ENCODE results near the gene ADK. TPM values are rescaled to one million over a fixed set of nuclear protein-coding genes. Genes with fewer than 3 reads are reported as not detected.

Gene ADK
- total and polyA plus RNA-seq, 4 experiments from 2014 or later: 33.7 to 66.6 (median 51.0) TPM

DNA sequence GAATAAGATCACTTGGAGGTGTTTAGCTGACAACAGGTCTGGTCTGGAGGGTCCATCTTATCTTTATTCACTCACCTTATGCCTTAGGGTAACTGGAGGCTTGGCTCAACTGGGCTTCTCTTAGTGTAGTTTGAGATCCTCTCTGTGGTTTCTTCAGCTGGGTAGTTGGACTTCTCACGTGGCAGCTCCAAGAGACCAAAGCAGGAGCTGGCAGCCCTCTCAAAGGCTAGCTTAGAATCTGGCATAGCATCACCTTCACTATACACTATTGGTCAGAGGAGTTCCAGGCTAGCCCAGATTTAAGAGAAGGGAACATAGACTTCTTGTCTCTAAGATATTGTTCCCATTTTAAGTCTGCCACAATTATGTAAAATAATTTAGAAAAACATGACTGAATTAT is 16.4 kb downstream of the ADK start:
- POLR2A ChIA-PET (ENCODE audit: partially characterized antibody): interaction anchor here (1.1 to 1.2 kb wide), 2 partner anchors 9 to 10 kb away, joined by 3 read pairs; no protein-coding TSS in a partner anchor
- no peak for DNase-seq
- Histone ChIP-seq H3K9me3 (ENCODE audit: control insufficient read depth in 1 of 2, low read length in 2 of 2) (no peaks in the 10 kb centered on the region), H3K36me3 (ENCODE audit: insufficient read depth, low read length) (no peaks in the 10 kb centered on the region), H3K4me1 (ENCODE audit: insufficient read depth, low read length) (no peaks in the 10 kb centered on the region), H3K27ac (ENCODE audit: low read depth, low read length) (no peak overlapping the region), H3K4me3 (ENCODE audit: low read length in 2 of 2) (no peak overlapping the region), H3K27me3 (ENCODE audit: insufficient read depth, low read length) (no peaks in the 10 kb centered on the region)
- CTCF ChIA-PET (ENCODE audit: partially characterized antibody): interaction anchor here (0.8 to 1.3 kb wide), 3 partner anchors 9 to 11 kb away, joined by 4 read pairs; no protein-coding TSS in a partner anchor
- peaks cover 0 to under 1% of the 10 kb centered on the region in 2 donors for H3K36me3 Mint-ChIP-seq
- H3K27me3 Mint-ChIP-seq: no peaks in the 10 kb centered on the region
- H3K9me3 Mint-ChIP-seq: no peaks in the 10 kb centered on the region
- peaks cover 0 to 5% (median 2%) of the 10 kb centered on the region in 4 donors for H3K4me1 Mint-ChIP-seq
- no peak overlapping the region for H3K4me3 Mint-ChIP-seq
- no peak overlapping the region for H3K27ac Mint-ChIP-seq
- intact Hi-C loops (cut with micrococcal nuclease): no loop called here

DNA sequence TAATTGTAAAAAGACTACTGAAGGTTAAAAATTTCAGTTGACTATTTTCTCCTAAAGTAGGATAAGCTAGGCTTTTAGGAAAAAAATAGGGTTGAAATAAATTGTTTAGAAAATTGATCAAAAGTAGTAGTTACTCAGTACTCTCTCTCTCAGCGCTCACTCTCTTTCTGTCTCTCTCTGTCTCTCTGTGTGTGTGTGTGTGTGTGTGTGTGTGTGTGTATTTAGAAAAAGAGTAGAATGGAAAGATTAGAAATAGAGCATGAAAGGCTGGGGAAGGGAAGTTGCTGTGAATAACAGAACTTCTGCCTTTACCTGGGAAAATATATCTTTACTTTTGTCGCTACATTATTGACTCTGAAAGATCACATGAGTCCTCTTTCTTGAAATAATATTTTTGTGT is 20.6 kb downstream of the ADK start:
- Histone ChIP-seq H3K27me3 (ENCODE audit: insufficient read depth, low read length) (no peaks in the 10 kb centered on the region), H3K9me3 (ENCODE audit: control insufficient read depth in 1 of 2, low read length in 2 of 2) (no peaks in the 10 kb centered on the region), H3K4me3 (ENCODE audit: low read length in 2 of 2) (no peak overlapping the region), H3K27ac (ENCODE audit: low read depth, low read length) (no peak overlapping the region), H3K4me1 (ENCODE audit: insufficient read depth, low read length) (peaks cover 9% of the 10 kb centered on the region), H3K36me3 (ENCODE audit: insufficient read depth, low read length) (no peaks in the 10 kb centered on the region)
- Mint-ChIP-seq H3K4me3 (no peak overlapping the region), H3K9me3 (no peaks in the 10 kb centered on the region), H3K4me1 (peaks cover 3 to 11% (median 7%) of the 10 kb centered on the region in 4 donors), H3K36me3 (peaks cover 0 to 6% of the 10 kb centered on the region in 2 donors), H3K27me3 (no peaks in the 10 kb centered on the region), H3K27ac (peak overlapping the region in 1 of 7 donors; percentile 32)
- no peak for DNase-seq
- intact Hi-C loops (cut with micrococcal nuclease): no loop called here
- ChIA-PET POLR2A (ENCODE audit: partially characterized antibody) (no interaction called here), CTCF (ENCODE audit: partially characterized antibody) (interaction anchor here (1.2 kb wide), 1 partner anchor 21 kb away, joined by 3 read pairs; the partner anchor contains the start of genes ADK and AP3M1)

DNA sequence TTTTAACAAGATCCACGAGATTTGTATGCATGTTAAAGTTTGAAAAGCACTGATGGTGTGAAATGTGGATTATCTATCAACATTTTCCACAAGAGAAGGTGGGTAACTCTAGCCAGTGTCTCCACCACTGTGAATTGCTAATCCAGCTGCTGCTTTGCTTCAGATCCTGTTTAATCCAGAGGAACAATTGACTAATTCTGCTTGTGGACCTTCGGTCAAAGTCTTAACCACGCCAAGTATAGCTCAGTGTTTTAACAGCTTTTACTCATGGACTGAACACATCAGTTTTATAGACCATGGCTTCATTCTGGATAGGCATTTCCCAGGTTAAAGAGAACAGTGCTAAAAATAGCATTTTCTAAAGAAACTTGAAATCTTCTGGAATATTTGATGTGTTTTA is 23.5 kb downstream of the ADK start:
- DNase-seq: no peak
- Histone ChIP-seq H3K27me3 (ENCODE audit: insufficient read depth, low read length) (no peaks in the 10 kb centered on the region), H3K4me1 (ENCODE audit: insufficient read depth, low read length) (peaks cover 34% of the 10 kb centered on the region), H3K36me3 (ENCODE audit: insufficient read depth, low read length) (no peaks in the 10 kb centered on the region), H3K27ac (ENCODE audit: low read depth, low read length) (no peak overlapping the region), H3K4me3 (ENCODE audit: low read length in 2 of 2) (no peak overlapping the region), H3K9me3 (ENCODE audit: control insufficient read depth in 1 of 2, low read length in 2 of 2) (no peaks in the 10 kb centered on the region)
- Mint-ChIP-seq H3K9me3 (no peaks in the 10 kb centered on the region), H3K27ac (peak overlapping the region in 2 of 7 donors; percentile 10 to 38), H3K4me3 (no peak overlapping the region), H3K4me1 (peaks cover 19 to 35% (median 28%) of the 10 kb centered on the region in 4 donors), H3K36me3 (peaks cover 0 to 8% of the 10 kb centered on the region in 2 donors), H3K27me3 (no peaks in the 10 kb centered on the region)
- CTCF ChIA-PET (ENCODE audit: partially characterized antibody): interaction anchor here (1.0 to 1.7 kb wide), 3 partner anchors 24 to 39 kb away, joined by 3 to 8 read pairs (median 5); partner anchors contain the start of genes ADK and AP3M1
- POLR2A ChIA-PET (ENCODE audit: partially characterized antibody): interaction anchor here (0.9 to 1.0 kb wide), 2 partner anchors 16 to 24 kb away, joined by 3 read pairs; partner anchors contain the start of gene AP3M1
- intact Hi-C loops (cut with micrococcal nuclease): no loop called here

DNA sequence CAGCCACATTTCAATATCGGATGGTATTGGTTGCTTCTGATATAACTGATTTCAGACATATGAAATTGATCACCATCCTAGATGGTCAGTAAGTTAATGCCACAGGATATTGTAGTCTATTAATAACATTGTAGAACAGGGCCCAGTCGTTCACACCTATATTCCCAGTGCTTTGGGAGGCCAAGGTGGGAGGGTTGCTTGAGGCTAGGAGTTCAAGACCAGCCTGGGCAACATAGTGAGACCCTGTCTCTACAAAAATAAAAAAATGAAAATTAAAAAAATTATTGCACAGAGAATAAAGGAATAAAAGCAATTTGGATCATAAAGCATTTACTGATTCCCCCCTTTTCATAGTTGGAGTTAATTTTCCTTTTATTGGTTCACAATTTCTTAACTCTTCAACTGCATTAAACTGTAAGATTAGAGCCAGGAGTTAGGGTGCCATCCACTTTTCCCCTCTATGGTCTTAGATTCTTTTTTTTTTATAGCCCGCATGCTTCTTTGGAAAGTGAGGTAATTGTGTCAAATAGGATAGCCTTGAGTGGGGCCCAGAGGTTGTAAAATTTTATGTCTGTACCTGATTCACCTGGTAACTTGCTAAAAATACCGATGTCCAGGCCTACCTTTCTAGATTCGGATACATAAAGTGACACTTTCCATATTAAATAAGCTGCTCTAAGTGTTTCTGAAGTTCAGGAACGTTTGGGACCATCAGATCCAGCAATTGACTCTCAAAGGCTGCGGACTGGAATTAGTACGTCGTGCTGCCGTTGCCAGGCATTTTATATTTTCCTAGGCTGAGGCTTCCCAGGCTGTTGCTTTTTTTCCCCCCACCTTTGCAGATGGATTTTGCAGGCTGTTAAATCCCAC is 24.7 kb downstream of the ADK start:
- peaks cover 38% of the 10 kb centered on the region for H3K4me1 ChIP-seq (ENCODE audit: insufficient read depth, low read length)
- peak overlapping the region; percentile 76 for H3K27ac ChIP-seq (ENCODE audit: low read depth, low read length)
- H3K4me3 ChIP-seq (ENCODE audit: low read length in 2 of 2): peak overlapping the region; percentile 82 to 92
- Mint-ChIP-seq H3K4me1 (peaks cover 22 to 41% (median 32%) of the 10 kb centered on the region in 4 donors), H3K9me3 (no peaks in the 10 kb centered on the region), H3K36me3 (peaks cover 0 to 8% of the 10 kb centered on the region in 2 donors), H3K27ac (peak overlapping the region; percentile 96 to 98 (median 97)), H3K4me3 (peak overlapping the region; percentile 90 to 94 (median 93)), H3K27me3 (no peaks in the 10 kb centered on the region)
- no peaks in the 10 kb centered on the region for H3K27me3 ChIP-seq (ENCODE audit: insufficient read depth, low read length)
- no peak for DNase-seq
- intact Hi-C loops (cut with micrococcal nuclease): loop anchor here (1.0 to 5.0 kb wide), 7 partner anchors 15 to 1059 kb away; partner anchors contain the start of genes ADK, KAT6B and SAMD8
- H3K9me3 ChIP-seq (ENCODE audit: control insufficient read depth in 1 of 2, low read length in 2 of 2): no peaks in the 10 kb centered on the region
- H3K36me3 ChIP-seq (ENCODE audit: insufficient read depth, low read length): no peaks in the 10 kb centered on the region
- CTCF ChIA-PET (ENCODE audit: partially characterized antibody): interaction anchor here (1.0 to 3.6 kb wide), 6 partner anchors 8 to 59 kb away, joined by 4 to 13 read pairs (median 6); no protein-coding TSS in a partner anchor
- POLR2A ChIA-PET (ENCODE audit: partially characterized antibody): interaction anchor here (0.7 to 4.1 kb wide), 14 partner anchors 8 to 937 kb away, joined by 3 to 46 read pairs (median 5); partner anchors contain the start of genes ADK, AP3M1 and KAT6B

DNA sequence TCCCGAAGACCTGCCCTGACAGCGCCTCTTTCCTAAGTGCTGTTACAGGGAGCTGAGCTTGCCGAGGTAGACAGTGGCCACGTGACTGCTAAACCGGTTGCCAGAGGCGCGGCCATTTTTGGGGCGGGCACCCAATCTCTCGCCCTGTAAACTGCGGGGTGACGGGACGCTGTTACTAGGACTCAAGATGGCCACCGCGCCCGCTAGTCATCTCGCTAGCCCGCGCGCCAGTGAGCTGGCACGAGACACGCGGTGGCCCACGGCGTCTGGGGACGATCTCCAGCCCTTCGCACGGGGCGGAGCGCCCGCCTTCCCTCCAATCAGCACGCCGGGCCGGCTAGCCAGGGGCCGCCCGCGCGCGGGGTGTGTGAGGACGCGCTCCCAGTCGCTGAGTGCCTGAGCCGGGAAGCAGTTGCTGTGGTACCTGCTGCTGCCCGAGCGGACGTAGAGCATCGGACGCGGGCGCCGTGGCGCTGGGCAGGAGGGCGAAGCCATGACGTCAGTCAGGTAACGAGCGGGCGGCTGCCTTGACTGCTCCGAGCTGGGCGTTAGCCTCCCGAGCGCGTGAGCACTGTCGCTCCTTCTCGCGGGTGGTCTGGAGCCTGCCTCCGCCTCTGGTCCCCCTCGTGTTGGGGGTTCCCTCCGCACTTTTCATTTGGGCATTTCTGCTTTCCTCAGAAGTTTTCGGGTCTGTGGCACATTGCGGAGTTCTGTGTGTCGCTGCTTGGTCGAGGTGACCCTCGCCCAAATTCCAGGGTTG is 25.5 kb downstream of the ADK start:
- peak overlapping the region; percentile 82 to 92 for H3K4me3 ChIP-seq (ENCODE audit: low read length in 2 of 2)

GRCh38 chr10:74177140-74177677 is 26.2 kb downstream of the ADK start:
- H3K4me1 Mint-ChIP-seq: peaks cover 28 to 54% (median 44%) of the 10 kb centered on the region in 4 donors
- Histone ChIP-seq H3K4me1 (ENCODE audit: insufficient read depth, low read length) (peaks cover 46% of the 10 kb centered on the region), H3K9me3 (ENCODE audit: control insufficient read depth in 1 of 2, low read length in 2 of 2) (no peaks in the 10 kb centered on the region), H3K27me3 (ENCODE audit: insufficient read depth, low read length) (no peaks in the 10 kb centered on the region), H3K4me3 (ENCODE audit: low read length in 2 of 2) (peak overlapping the region; percentile 71 to 82), H3K36me3 (ENCODE audit: insufficient read depth, low read length) (no peaks in the 10 kb centered on the region), H3K27ac (ENCODE audit: low read depth, low read length) (peak overlapping the region; percentile 76)
- ChIA-PET CTCF (ENCODE audit: partially characterized antibody) (interaction anchor here (1.0 to 3.6 kb wide), 4 partner anchors 12 to 1058 kb away, joined by 3 to 13 read pairs (median 5); partner anchors contain the start of gene COMTD1), POLR2A (ENCODE audit: partially characterized antibody) (interaction anchor here (0.6 to 4.1 kb wide), 10 partner anchors 10 to 935 kb away, joined by 3 to 46 read pairs (median 6); partner anchors contain the start of genes ADK, AP3M1 and KAT6B)
- no peaks in the 10 kb centered on the region for H3K9me3 Mint-ChIP-seq
- peaks cover 0 to 8% of the 10 kb centered on the region in 2 donors for H3K36me3 Mint-ChIP-seq
- H3K27ac Mint-ChIP-seq: peak overlapping the region; percentile 96 to 98 (median 97)
- peak overlapping the region; percentile 90 to 94 (median 93) for H3K4me3 Mint-ChIP-seq
- DNase-seq: no peak
- intact Hi-C loops (cut with micrococcal nuclease): loop anchor here (2.0 to 5.0 kb wide), 3 partner anchors 14 to 935 kb away; partner anchors contain the start of gene SAMD8
- no peaks in the 10 kb centered on the region for H3K27me3 Mint-ChIP-seq

More for the DNA sequence above, 25.5 kb downstream of the ADK start:
- Mint-ChIP-seq H3K27me3 (no peaks in the 10 kb centered on the region), H3K4me3 (peak overlapping the region; percentile 90 to 94 (median 93)), H3K36me3 (peaks cover 0 to 8% of the 10 kb centered on the region in 2 donors), H3K9me3 (no peaks in the 10 kb centered on the region), H3K4me1 (peaks cover 24 to 49% (median 39%) of the 10 kb centered on the region in 4 donors), H3K27ac (peak overlapping the region; percentile 96 to 98 (median 97))
- Histone ChIP-seq H3K4me1 (ENCODE audit: insufficient read depth, low read length) (peaks cover 42% of the 10 kb centered on the region), H3K36me3 (ENCODE audit: insufficient read depth, low read length) (no peaks in the 10 kb centered on the region), H3K9me3 (ENCODE audit: control insufficient read depth in 1 of 2, low read length in 2 of 2) (no peaks in the 10 kb centered on the region), H3K27me3 (ENCODE audit: insufficient read depth, low read length) (no peaks in the 10 kb centered on the region), H3K27ac (ENCODE audit: low read depth, low read length) (peak overlapping the region; percentile 76)
- ChIA-PET CTCF (ENCODE audit: partially characterized antibody) (interaction anchor here (0.7 to 3.6 kb wide), 7 partner anchors 9 to 1059 kb away, joined by 3 to 13 read pairs (median 4); partner anchors contain the start of gene COMTD1), POLR2A (ENCODE audit: partially characterized antibody) (interaction anchor here (0.6 to 4.1 kb wide), 14 partner anchors 9 to 936 kb away, joined by 3 to 46 read pairs (median 5); partner anchors contain the start of genes ADK, AP3M1 and KAT6B)
- intact Hi-C loops (cut with micrococcal nuclease): loop anchor here (1.0 to 5.0 kb wide), 7 partner anchors 14 to 1058 kb away; partner anchors contain the start of genes ADK, KAT6B and SAMD8
- DNase-seq: peak; percentile 95 to 98 (median 97)

Measured in CD4-positive, alpha-beta memory T cell (primary cell).